DOHH2 (cell line): Measurements from ENCODE around the gene ARID3B.

ENCODE experiments used
- EZH2phosphoT487 ChIP-seq: fragments of 200-600 bp; sonication (generic); IDR thresholded peaks from 2 replicates; pipeline ENCODE4 v1.6.1; 2017; ENCODE audit warnings: borderline replicate concordance, mild to moderate bottlenecking, antibody characterized with exemption, low read length, moderate library complexity, mixed read lengths
- TF ChIP-seq, protein P1 (sequence below): fragments of 200-600 bp; sonication (generic); IDR thresholded peaks from one replicate; pipeline ENCODE4 v1.5.1; 2014; ENCODE audit warnings: antibody characterized with exemption, mild to moderate bottlenecking, low read depth, low read length; ENCODE audit not compliant: poor library complexity, severe bottlenecking

DNA sequence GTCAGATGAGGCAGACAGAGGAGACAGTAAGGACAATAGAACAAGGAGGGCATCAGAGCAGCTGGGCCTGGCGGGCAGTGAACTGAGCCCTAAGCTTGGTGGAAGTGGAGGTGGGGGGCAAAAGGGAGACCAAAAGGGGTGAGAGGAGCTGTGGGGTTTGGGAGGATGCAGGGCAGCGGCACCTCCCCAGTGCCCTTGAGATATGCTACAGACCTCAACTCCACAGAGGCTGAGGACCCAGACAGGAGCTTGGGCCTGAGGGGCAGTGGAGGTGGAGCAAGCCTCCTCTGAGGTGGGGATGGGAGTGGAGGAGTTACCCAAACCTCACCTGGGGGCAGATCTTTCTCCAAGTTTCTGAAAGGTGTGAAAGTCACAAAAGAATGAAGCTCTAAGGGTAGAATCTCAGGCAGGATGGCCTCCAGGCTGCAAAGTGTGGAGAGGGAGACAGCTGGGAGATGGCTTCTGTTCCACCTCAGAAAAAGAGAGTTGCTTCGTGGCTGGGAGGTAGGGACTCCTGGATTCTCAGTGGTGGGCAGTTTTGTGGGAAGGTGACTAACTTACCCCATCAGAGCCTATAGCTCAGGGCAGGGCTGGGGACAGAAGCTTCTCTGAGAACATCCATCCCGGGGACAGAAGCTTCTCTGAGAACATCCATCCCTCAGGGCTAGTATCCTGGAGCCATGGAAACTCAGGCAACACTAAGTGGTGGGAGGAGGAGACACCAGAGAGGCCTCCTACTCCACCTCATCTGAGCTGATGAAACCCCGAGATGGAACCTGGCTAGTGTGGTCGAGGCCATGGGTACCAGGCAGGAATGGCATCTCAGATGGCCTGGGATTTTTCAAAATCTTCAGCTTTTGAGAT, 72.3 kb downstream of the ARID3B start:
- TF ChIP-seq, protein P1, sequence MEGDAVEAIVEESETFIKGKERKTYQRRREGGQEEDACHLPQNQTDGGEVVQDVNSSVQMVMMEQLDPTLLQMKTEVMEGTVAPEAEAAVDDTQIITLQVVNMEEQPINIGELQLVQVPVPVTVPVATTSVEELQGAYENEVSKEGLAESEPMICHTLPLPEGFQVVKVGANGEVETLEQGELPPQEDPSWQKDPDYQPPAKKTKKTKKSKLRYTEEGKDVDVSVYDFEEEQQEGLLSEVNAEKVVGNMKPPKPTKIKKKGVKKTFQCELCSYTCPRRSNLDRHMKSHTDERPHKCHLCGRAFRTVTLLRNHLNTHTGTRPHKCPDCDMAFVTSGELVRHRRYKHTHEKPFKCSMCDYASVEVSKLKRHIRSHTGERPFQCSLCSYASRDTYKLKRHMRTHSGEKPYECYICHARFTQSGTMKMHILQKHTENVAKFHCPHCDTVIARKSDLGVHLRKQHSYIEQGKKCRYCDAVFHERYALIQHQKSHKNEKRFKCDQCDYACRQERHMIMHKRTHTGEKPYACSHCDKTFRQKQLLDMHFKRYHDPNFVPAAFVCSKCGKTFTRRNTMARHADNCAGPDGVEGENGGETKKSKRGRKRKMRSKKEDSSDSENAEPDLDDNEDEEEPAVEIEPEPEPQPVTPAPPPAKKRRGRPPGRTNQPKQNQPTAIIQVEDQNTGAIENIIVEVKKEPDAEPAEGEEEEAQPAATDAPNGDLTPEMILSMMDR: no peak
- TF ChIP-seq EZH2phosphoT487: no peak
